Neuronal stem cell (in vitro differentiated cells): ENCODE data around the gene RPS6KA2.

Source experiments
- DNase-seq: peaks from one replicate; pipeline ENCODE4 v3.0.0-alpha.2; 2013; ENCODE audit warnings: low spot score
- H2AFZ ChIP-seq: one replicate; pipeline ENCODE4 v1.6.1; 2013; ENCODE audit warnings: mild to moderate bottlenecking, low read length, inconsistent platforms
- H2AK5ac ChIP-seq: 2 replicates; pipeline ENCODE4 v1.6.1; 2013; ENCODE audit warnings: low read depth, mild to moderate bottlenecking, inconsistent platforms, low read length, moderate library complexity, mixed read lengths
- H2BK120ac ChIP-seq: 2 replicates; pipeline ENCODE4 v1.6.1; 2013; ENCODE audit warnings: low read depth, mild to moderate bottlenecking, inconsistent platforms, low read length, moderate library complexity, mixed read lengths
- H2BK12ac ChIP-seq: one replicate; pipeline ENCODE4 v1.6.1; 2013; ENCODE audit warnings: low read length, inconsistent platforms
- H2BK15ac ChIP-seq: 2 replicates; pipeline ENCODE4 v1.6.1; 2013; ENCODE audit warnings: mild to moderate bottlenecking, low read length, inconsistent platforms, mixed read lengths
- H2BK5ac ChIP-seq: one replicate; pipeline ENCODE4 v1.6.1; 2013; ENCODE audit warnings: inconsistent platforms, mild to moderate bottlenecking, low read length, moderate library complexity
- H3K14ac ChIP-seq: one replicate; pipeline ENCODE4 v1.6.1; 2013; ENCODE audit warnings: low read length, inconsistent platforms
- H3K18ac ChIP-seq: 2 replicates; pipeline ENCODE4 v1.6.1; 2013; ENCODE audit warnings: low read length, inconsistent platforms
- H3K23ac ChIP-seq: 2 replicates; pipeline ENCODE4 v1.6.1; 2013; ENCODE audit warnings: low read depth, mild to moderate bottlenecking, mixed read lengths, low read length, inconsistent platforms; ENCODE audit not compliant: poor library complexity
- H3K27ac ChIP-seq: replicated peaks from 3 replicates; pipeline ENCODE4 v1.5.1; 2013; ENCODE audit warnings: low read length, inconsistent platforms
- H3K27me3 ChIP-seq, 3 experiments: 2 replicates each; pipeline ENCODE4 v1.6.1; 2013; ENCODE audit warnings: low read length in 3 of 3, mild to moderate bottlenecking in 2 of 3, inconsistent platforms in 1 of 3, low read depth in 1 of 3, mixed read lengths in 1 of 3, moderate library complexity in 1 of 3; ENCODE audit not compliant: control insufficient read depth in 3 of 3, insufficient read depth in 3 of 3
- H3K36me3 ChIP-seq, 2 donors: replicated peaks in 1 of 2; 2 replicates each; pipeline ENCODE4 v1.6.1; 2013; ENCODE audit warnings: low read length in 2 of 2; ENCODE audit not compliant: control insufficient read depth in 2 of 2, insufficient read depth in 2 of 2
- H3K4ac ChIP-seq: 2 replicates; pipeline ENCODE4 v1.6.1; 2013; ENCODE audit warnings: inconsistent platforms, mild to moderate bottlenecking, low read length, moderate library complexity
- H3K4me1 ChIP-seq, 2 donors: 1 replicate in 1 of 2; 2 replicates in 1 of 2; pipeline ENCODE4 v1.6.1; 2013; ENCODE audit warnings: low read length in 2 of 2, low read depth in 1 of 2; ENCODE audit not compliant: control insufficient read depth in 2 of 2, insufficient read depth in 1 of 2
- H3K4me2 ChIP-seq: one replicate; pipeline ENCODE4 v1.6.1; 2013; ENCODE audit warnings: mild to moderate bottlenecking, low read length, inconsistent platforms; ENCODE audit not compliant: insufficient read depth, poor library complexity, severe bottlenecking
- H3K4me3 ChIP-seq, 2 donors: 2 replicates each; pipeline ENCODE4 v1.5.1; 2013; ENCODE audit warnings: low read length in 2 of 2, mild to moderate bottlenecking in 2 of 2, inconsistent platforms in 1 of 2, moderate library complexity in 1 of 2
- H3K79me1 ChIP-seq: one replicate; pipeline ENCODE4 v1.6.1; 2013; ENCODE audit warnings: low read depth, mild to moderate bottlenecking, inconsistent platforms, low read length, moderate library complexity
- H3K9ac ChIP-seq: one replicate; pipeline ENCODE4 v1.6.1; 2013; ENCODE audit warnings: mild to moderate bottlenecking, low read depth, low read length, inconsistent platforms; ENCODE audit not compliant: poor library complexity
- H3K9me3 ChIP-seq, 2 donors: replicated peaks in 1 of 2; 2 replicates each; pipeline versions ENCODE3 to v1.6.1; 2013; ENCODE audit warnings: low read length in 2 of 2, mild to moderate bottlenecking in 2 of 2, inconsistent platforms in 1 of 2, low read depth in 1 of 2, mixed read lengths in 1 of 2, moderate library complexity in 1 of 2; ENCODE audit not compliant: control insufficient read depth in 2 of 2, insufficient read depth in 1 of 2
- H4K8ac ChIP-seq: one replicate; pipeline ENCODE4 v1.6.1; 2013; ENCODE audit warnings: low read depth, mild to moderate bottlenecking, inconsistent platforms, low read length, moderate library complexity
- H4K91ac ChIP-seq: one replicate; pipeline ENCODE4 v1.6.1; 2013; ENCODE audit warnings: low read length, low read depth, mild to moderate bottlenecking, inconsistent platforms; ENCODE audit not compliant: poor library complexity
- WGBS, 2 donors: extraction: QIAGEN DNeasy Blood & Tissue Kit; methylation state at CpG; one replicate each; pipeline ENCODE4 v1.1.7; 2013; ENCODE audit warnings: missing lambda C conversion rate in 2 of 2, mixed read lengths in 1 of 2; ENCODE audit not compliant: insufficient read length in 2 of 2, insufficient replicate concordance in 1 of 2; ENCODE audit errors: extremely low coverage in 2 of 2; 5-methylcytosine and 5-hydroxymethylcytosine counted together

The RPS6KA2 gene

GRCh38 chr6:166520905-166521834 lies 105.9 kb downstream of the RPS6KA2 start:
- Histone ChIP-seq H3K4me2 (no peak overlapping the region), H2BK15ac (no peak overlapping the region), H4K91ac (no peak overlapping the region), H2BK120ac (no peak overlapping the region), H2BK12ac (no peak overlapping the region), H2AK5ac (no peak overlapping the region), H3K18ac (no peak overlapping the region), H3K79me1 (no peaks in the 10 kb centered on the region), H2BK5ac (no peak overlapping the region), H3K36me3 (peaks cover 0 to 33% of the 10 kb centered on the region in 2 donors), H3K14ac (no peak overlapping the region), H3K27me3 (no peaks in the 10 kb centered on the region), H3K27ac (no peak overlapping the region), H3K4me3 (no peak overlapping the region), H4K8ac (no peak overlapping the region), H3K9me3 (peaks cover 0 to 13% of the 10 kb centered on the region in 2 donors), H3K23ac (no peak overlapping the region), H3K9ac (no peak overlapping the region), H3K4me1 (peaks cover 5 to 6% of the 10 kb centered on the region in 2 donors), H2AFZ (no peak overlapping the region), H3K4ac (no peak overlapping the region)
- DNase-seq: no peak
- WGBS, 2 donors: 100% methylated on average over 1 of the region's 10 CpGs; no CpG with 5 or more reads in 1 of the 2 donors

GRCh38 chr6:166516251-166516884 lies 110.7 kb downstream of the RPS6KA2 start:
- DNase-seq: no peak
- H2BK5ac ChIP-seq: no peak overlapping the region
- peaks cover 2 to 8% of the 10 kb centered on the region in 2 donors for H3K9me3 ChIP-seq
- H2BK15ac ChIP-seq: no peak overlapping the region
- H3K18ac ChIP-seq: peak overlapping the region; percentile 48
- no peak overlapping the region for H3K4me2 ChIP-seq
- peaks cover 5 to 15% of the 10 kb centered on the region in 2 donors for H3K4me1 ChIP-seq
- H4K91ac ChIP-seq: no peak overlapping the region
- H2AFZ ChIP-seq: no peak overlapping the region
- H2AK5ac ChIP-seq: peak overlapping the region; percentile 6
- peak overlapping the region; percentile 38 for H3K27ac ChIP-seq
- H2BK12ac ChIP-seq: no peak overlapping the region
- H3K23ac ChIP-seq: no peak overlapping the region
- H2BK120ac ChIP-seq: no peak overlapping the region
- peaks cover 0 to 37% of the 10 kb centered on the region in 2 donors for H3K36me3 ChIP-seq
- WGBS, 2 donors: no CpG with 5 or more reads among the region's 7 CpGs
- H3K4me3 ChIP-seq: no peak overlapping the region
- H3K14ac ChIP-seq: no peak overlapping the region
- H3K27me3 ChIP-seq: no peaks in the 10 kb centered on the region
- no peak overlapping the region for H3K4ac ChIP-seq
- no peak overlapping the region for H3K9ac ChIP-seq
- H4K8ac ChIP-seq: no peak overlapping the region
- no peaks in the 10 kb centered on the region for H3K79me1 ChIP-seq

- WGBS, 2 donors: no CpG with 5 or more reads among the region's 11 CpGs
Measured at GRCh38 chr6:166515072-166515810, 111.8 kb downstream of the RPS6KA2 start.

More at GRCh38 chr6:166515072-166515810, 111.8 kb downstream of the RPS6KA2 start:
- H3K9ac ChIP-seq: no peak overlapping the region
- no peak overlapping the region for H3K4me3 ChIP-seq
- H2BK5ac ChIP-seq: no peak overlapping the region
- H2BK120ac ChIP-seq: no peak overlapping the region
- no peaks in the 10 kb centered on the region for H3K79me1 ChIP-seq
- H3K18ac ChIP-seq: no peak overlapping the region
- H2BK12ac ChIP-seq: no peak overlapping the region
- H3K27me3 ChIP-seq: no peaks in the 10 kb centered on the region
- no peak overlapping the region for H3K27ac ChIP-seq
- no peak overlapping the region for H4K91ac ChIP-seq
- H3K4ac ChIP-seq: peak overlapping the region; percentile 23
- H3K36me3 ChIP-seq: peaks cover 0 to 43% of the 10 kb centered on the region in 2 donors
- H4K8ac ChIP-seq: no peak overlapping the region
- H2AFZ ChIP-seq: no peak overlapping the region
- no peak for DNase-seq
- no peak overlapping the region for H3K14ac ChIP-seq
- H3K4me1 ChIP-seq: peaks cover 5 to 15% of the 10 kb centered on the region in 2 donors
- no peak overlapping the region for H3K4me2 ChIP-seq
- no peak overlapping the region for H2AK5ac ChIP-seq
- no peak overlapping the region for H3K23ac ChIP-seq
- H2BK15ac ChIP-seq: no peak overlapping the region
- peaks cover 2 to 8% of the 10 kb centered on the region in 2 donors for H3K9me3 ChIP-seq
